IMR-90 (cell line): ENCODE measurements around the gene LACC1. TPM values are rescaled to one million over a fixed set of nuclear protein-coding genes. Genes with fewer than 3 reads are reported as not detected.

Experiments
- ATAC-seq: fragments of 200-7000 bp; cut with Tn5 transposase; 2 replicates; pipeline ENCODE4 v1.9.1; 2020; ENCODE audit warnings: low read depth, mild to moderate bottlenecking, moderate library complexity
- BruUV-seq: library from RNA; stranded (reverse); fragments of 400-500 nt; replicated peaks from 2 replicates; lab custom pipeline; 2021; lab: Mats Ljungman, UMichigan
- CTCF ChIA-PET: fragments of 300-600 bp; formaldehyde crosslinking; extraction: SDS; loops from one replicate; lab custom pipeline; 2021; ENCODE audit warnings: antibody characterized with exemption; lab: Yijun Ruan, JAX
- POLR2A ChIA-PET: fragments of 300-600 bp; sonication (Branson Sonifier 250); formaldehyde crosslinking; loops from one replicate; lab custom pipeline; 2022; ENCODE audit warnings: antibody characterized with exemption; ENCODE audit not compliant: unreplicated experiment; lab: Charles Lee
- DNase-seq: peaks from one replicate; pipeline ENCODE4 v3.0.0; 2013
- H2AFZ ChIP-seq: replicated peaks from 2 replicates; pipeline ENCODE3; 2013; ENCODE audit warnings: low read length, mild to moderate bottlenecking; ENCODE audit not compliant: poor library complexity
- H2AK5ac ChIP-seq: 2 replicates; pipeline ENCODE4 v1.6.1; 2013; ENCODE audit warnings: low read depth, low read length, inconsistent platforms
- H2AK9ac ChIP-seq: replicated peaks from 2 replicates; pipeline ENCODE3; 2013; ENCODE audit warnings: mild to moderate bottlenecking, low read depth, low read length, moderate library complexity; ENCODE audit not compliant: poor library complexity
- H2BK120ac ChIP-seq: 2 replicates; pipeline ENCODE4 v1.6.1; 2013; ENCODE audit warnings: low read depth, low read length, inconsistent platforms
- H2BK15ac ChIP-seq: 3 replicates; pipeline ENCODE4 v1.6.1; 2013; ENCODE audit warnings: low read depth, low read length, inconsistent platforms
- H2BK20ac ChIP-seq: 2 replicates; pipeline ENCODE4 v1.6.1; 2013; ENCODE audit warnings: low read depth, mild to moderate bottlenecking, inconsistent platforms, low read length, moderate library complexity
- H2BK5ac ChIP-seq: 2 replicates; pipeline ENCODE4 v1.6.1; 2013; ENCODE audit warnings: mild to moderate bottlenecking, low read depth, low read length, inconsistent platforms; ENCODE audit not compliant: poor library complexity, severe bottlenecking
- H3K14ac ChIP-seq: replicated peaks from 2 replicates; pipeline ENCODE4 v1.6.1; 2013; ENCODE audit warnings: low read depth, low read length, inconsistent platforms
- H3K18ac ChIP-seq: 2 replicates; pipeline ENCODE4 v1.6.1; 2013; ENCODE audit warnings: low read depth, low read length, control low read depth
- H3K23ac ChIP-seq: 2 replicates; pipeline ENCODE4 v1.6.1; 2013; ENCODE audit warnings: low read depth, low read length, inconsistent platforms
- H3K27ac ChIP-seq: 2 replicates; pipeline ENCODE4 v1.5.1; 2013; ENCODE audit warnings: mild to moderate bottlenecking, control low read depth, low read length; ENCODE audit not compliant: insufficient read depth
- H3K27me3 ChIP-seq: 2 replicates; pipeline ENCODE4 v1.6.1; 2013; ENCODE audit warnings: low read length; ENCODE audit not compliant: control insufficient read depth, insufficient read depth
- H3K36me3 ChIP-seq: 2 replicates; pipeline ENCODE4 v1.6.1; 2013; ENCODE audit warnings: low read length, mixed read lengths; ENCODE audit not compliant: control insufficient read depth, insufficient read depth
- H3K4ac ChIP-seq: 2 replicates; pipeline ENCODE4 v1.6.1; 2013; ENCODE audit warnings: low read depth, low read length, inconsistent platforms
- H3K4me1 ChIP-seq: 2 replicates; pipeline ENCODE4 v1.6.1; 2013; ENCODE audit warnings: low read length, mixed read lengths; ENCODE audit not compliant: control insufficient read depth, insufficient read depth
- H3K4me2 ChIP-seq: 2 replicates; pipeline ENCODE4 v1.6.1; 2013; ENCODE audit warnings: low read depth, mild to moderate bottlenecking, control low read depth, low read length, moderate library complexity
- H3K4me3 ChIP-seq: 2 replicates; pipeline ENCODE4 v1.5.1; 2013; ENCODE audit warnings: low read depth, mild to moderate bottlenecking, control low read depth, low read length, moderate library complexity; ENCODE audit not compliant: insufficient read depth
- H3K56ac ChIP-seq: 2 replicates; pipeline ENCODE4 v1.6.1; 2013; ENCODE audit warnings: low read length, inconsistent platforms; ENCODE audit not compliant: insufficient read depth; ENCODE audit errors: extremely low read depth
- H3K79me1 ChIP-seq, 2 experiments: 2 replicates each; pipeline ENCODE4 v1.6.1; 2013; ENCODE audit warnings: low read length in 2 of 2, inconsistent platforms in 1 of 2, low read depth in 1 of 2
- H3K9ac ChIP-seq: 2 replicates; pipeline ENCODE4 v1.6.1; 2013; ENCODE audit warnings: low read depth, low read length, control low read depth
- H3K9me1 ChIP-seq: 2 replicates; pipeline ENCODE4 v1.6.1; 2013; ENCODE audit warnings: low read length, inconsistent platforms; ENCODE audit not compliant: insufficient read depth
- H3K9me3 ChIP-seq: 2 replicates; pipeline ENCODE4 v1.6.1; 2013; ENCODE audit warnings: low read length; ENCODE audit not compliant: control insufficient read depth, insufficient read depth
- H4K20me1 ChIP-seq: 2 replicates; pipeline ENCODE4 v1.6.1; 2013; ENCODE audit warnings: low read length, inconsistent platforms; ENCODE audit not compliant: insufficient read depth
- H4K5ac ChIP-seq: 2 replicates; pipeline ENCODE4 v1.6.1; 2013; ENCODE audit warnings: mild to moderate bottlenecking, low read depth, low read length, control low read depth
- H4K8ac ChIP-seq, 2 experiments: 2 replicates each; pipeline ENCODE4 v1.6.1; 2013; ENCODE audit warnings: low read depth in 2 of 2, low read length in 2 of 2, control low read depth in 1 of 2, inconsistent platforms in 1 of 2
- H4K91ac ChIP-seq: 2 replicates; pipeline ENCODE4 v1.6.1; 2013; ENCODE audit warnings: low read depth, low read length, inconsistent platforms; ENCODE audit not compliant: insufficient read depth
- CHD1 ChIP-seq: IDR thresholded peaks from 2 replicates; pipeline ENCODE4 v1.6.1; 2012; ENCODE audit warnings: low read depth, low read length, improper control_type of control experiment
- CTCF ChIP-seq: conservative IDR thresholded peaks from 2 replicates; pipeline ENCODE4 v1.5.1; 2012; ENCODE audit warnings: mild to moderate bottlenecking, low read depth, low read length, improper control_type of control experiment
- MAFK ChIP-seq: IDR thresholded peaks from 2 replicates; pipeline ENCODE4 v1.6.1; 2012; ENCODE audit warnings: low read depth, low read length, improper control_type of control experiment
- MAZ ChIP-seq: IDR thresholded peaks from 2 replicates; pipeline ENCODE4 v1.6.1; 2012; ENCODE audit warnings: low read depth, mild to moderate bottlenecking, low read length, improper control_type of control experiment, moderate library complexity, borderline replicate concordance
- POLR2A ChIP-seq: IDR thresholded peaks from 2 replicates; pipeline ENCODE4 v1.6.1; 2012; ENCODE audit warnings: mild to moderate bottlenecking, low read depth, low read length
- RAD21 ChIP-seq: IDR thresholded peaks from 2 replicates; pipeline ENCODE4 v1.6.1; 2012; ENCODE audit warnings: low read length, improper control_type of control experiment
- SMC3 ChIP-seq: fragments of 150-350 bp; IDR thresholded peaks from 2 replicates; pipeline ENCODE4 v1.6.1; 2016; ENCODE audit warnings: low read depth, mild to moderate bottlenecking, antibody characterized with exemption, low read length, moderate library complexity
- dilution Hi-C: fragments of 300-500 bp; cut with HindIII; formaldehyde crosslinking; loops from one replicate; pipeline ENCODE4 v1.14.3; 2018; ENCODE audit warnings: low sequenced_read_pairs; ENCODE audit not compliant: unreplicated experiment
- in situ Hi-C: fragments of 300-500 bp; cut with MboI; formaldehyde crosslinking; loops from 3 replicates; pipeline ENCODE4 v1.14.3; 2019; ENCODE audit warnings: low sequenced_read_pairs, inconsistent platforms, mixed read lengths
- intact Hi-C: fragments of 100-400 bp; cut with micrococcal nuclease; formaldehyde crosslinking; loops from 2 replicates; pipeline ENCODE4 v1.10.0; 2022
- polyA plus RNA-seq, 3 experiments: library from polyadenylated mRNA; depleted of rRNA; stranded (reverse); fragments of >200 nt; gene quantifications; 2 replicates each; pipeline ENCODE4 v1.2.3, GENCODE V29; 2012; ENCODE audit warnings: low replicate concordance in 1 of 3
- total RNA-seq: library from RNA; depleted of rRNA; stranded (reverse); fragments of >200 nt; gene quantifications from 2 replicates; pipeline ENCODE4 v1.2.3, GENCODE V29; 2012

LACC1 gene
- total and polyA plus RNA-seq, 2 of the 4 experiments (the other 2 are of a cell fraction) = 3.2 to 4.7 TPM

DNA sequence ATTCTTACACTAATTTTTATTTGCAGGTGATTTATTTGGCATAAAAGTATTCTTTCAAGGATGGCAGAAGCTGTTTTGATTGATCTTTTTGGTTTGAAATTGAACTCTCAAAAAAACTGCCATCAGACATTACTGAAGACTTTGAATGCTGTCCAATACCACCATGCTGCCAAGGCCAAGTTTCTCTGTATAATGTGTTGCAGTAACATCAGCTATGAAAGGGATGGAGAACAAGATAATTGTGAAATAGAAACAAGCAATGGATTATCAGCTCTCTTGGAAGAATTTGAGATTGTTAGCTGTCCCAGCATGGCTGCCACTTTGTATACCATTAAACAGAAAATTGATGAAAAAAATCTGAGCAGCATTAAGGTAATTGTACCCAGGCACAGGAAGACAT, 1.2 kb downstream of the LACC1 start:
- Histone ChIP-seq H2BK20ac (no peak overlapping the region), H4K20me1 (no peaks in the 10 kb centered on the region), H3K4me1 (peaks cover 12% of the 10 kb centered on the region), H3K4me3 (no peak overlapping the region), H3K27me3 (no peaks in the 10 kb centered on the region), H4K8ac (no peak overlapping the region), H3K27ac (no peak overlapping the region), H2BK15ac (no peak overlapping the region), H3K9me3 (no peaks in the 10 kb centered on the region), H2AFZ (no peak overlapping the region), H3K9ac (no peak overlapping the region), H3K4ac (no peak overlapping the region), H3K9me1 (peaks cover 6% of the 10 kb centered on the region), H2BK120ac (no peak overlapping the region), H4K91ac (no peak overlapping the region), H3K79me1 (peaks cover 0 to 16% of the 10 kb centered on the region in 2 experiments; a peak in 3 of 4 replicates), H2AK9ac (no peak overlapping the region), H2BK5ac (no peak overlapping the region), H3K14ac (no peak overlapping the region), H3K56ac (no peak overlapping the region), H2AK5ac (no peak overlapping the region), H4K5ac (no peak overlapping the region), H3K36me3 (no peaks in the 10 kb centered on the region), H3K4me2 (no peak overlapping the region), H3K23ac (no peak overlapping the region), H3K18ac (no peak overlapping the region)
- dilution Hi-C loops (no loop called here), in situ Hi-C loops (no loop called here), intact Hi-C loops (no loop called here)
- CTCF ChIA-PET = no interaction called here
- ATAC-seq (no peak), DNase-seq (no peak)
- TF ChIP-seq MAZ (no peak), POLR2A (no peak), CTCF (no peak), RAD21 (no peak), SMC3 (no peak), MAFK (no peak), CHD1 (no peak)
- POLR2A ChIA-PET = no interaction called here
- BruUV-seq = no TSS peak
